MG63 (cell line): ENCODE measurements around the gene TSC22D1. TPM values are rescaled to one million over a fixed set of nuclear protein-coding genes. Genes with fewer than 3 reads are reported as not detected.

Experiments used
- total RNA-seq: library from RNA; depleted of rRNA; stranded (reverse); fragments of >200 nt; shearing (Covaris generic); gene quantifications from 2 replicates; pipeline ENCODE4 v1.2.3, GENCODE V29; 2014; ENCODE audit warnings: low replicate concordance; rRNA removed

TSC22D1 gene
- total RNA-seq, 1 experiment from 2014 or later, result 62.8 TPM

Other genes starting within 250 kb of the TSC22D1 start
- not detected in 2 replicates for gene SERP2, start 202.5 kb downstream of the TSC22D1 start, total RNA-seq